ENCODE results near the gene NRL. TPM values are rescaled to one million over a fixed set of nuclear protein-coding genes. Genes with fewer than 3 reads are reported as not detected.

NRL gene
- total RNA-seq, 1 experiment from 2014 or later = 1.3 TPM

- no peak for TF ChIP-seq SMAD3 (CRISPR knock-in tag; IDR thresholded peaks at IDR 0.05; ENCODE audit: borderline replicate concordance)
- TF ChIP-seq ERG (CRISPR knock-in tag; IDR thresholded peaks at IDR 0.05) = no peak
- TF ChIP-seq, protein P1, sequence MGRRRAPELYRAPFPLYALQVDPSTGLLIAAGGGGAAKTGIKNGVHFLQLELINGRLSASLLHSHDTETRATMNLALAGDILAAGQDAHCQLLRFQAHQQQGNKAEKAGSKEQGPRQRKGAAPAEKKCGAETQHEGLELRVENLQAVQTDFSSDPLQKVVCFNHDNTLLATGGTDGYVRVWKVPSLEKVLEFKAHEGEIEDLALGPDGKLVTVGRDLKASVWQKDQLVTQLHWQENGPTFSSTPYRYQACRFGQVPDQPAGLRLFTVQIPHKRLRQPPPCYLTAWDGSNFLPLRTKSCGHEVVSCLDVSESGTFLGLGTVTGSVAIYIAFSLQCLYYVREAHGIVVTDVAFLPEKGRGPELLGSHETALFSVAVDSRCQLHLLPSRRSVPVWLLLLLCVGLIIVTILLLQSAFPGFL (CRISPR knock-in tag; IDR thresholded peaks at IDR 0.05; ENCODE audit: borderline replicate concordance) = no peak
- TF ChIP-seq USF1 (CRISPR knock-in tag; IDR thresholded peaks at IDR 0.05) = no peak
- no peak for TF ChIP-seq SOX15 (CRISPR knock-in tag; IDR thresholded peaks at IDR 0.05)
- TF ChIP-seq GABPB1 (CRISPR knock-in tag; IDR thresholded peaks at IDR 0.05) = no peak
- no peak for TF ChIP-seq ETV6 (CRISPR knock-in tag; IDR thresholded peaks at IDR 0.05)
Observed at GRCh38 chr14:24052656-24053547, 61.8 kb downstream of the NRL start (continued).

DNA sequence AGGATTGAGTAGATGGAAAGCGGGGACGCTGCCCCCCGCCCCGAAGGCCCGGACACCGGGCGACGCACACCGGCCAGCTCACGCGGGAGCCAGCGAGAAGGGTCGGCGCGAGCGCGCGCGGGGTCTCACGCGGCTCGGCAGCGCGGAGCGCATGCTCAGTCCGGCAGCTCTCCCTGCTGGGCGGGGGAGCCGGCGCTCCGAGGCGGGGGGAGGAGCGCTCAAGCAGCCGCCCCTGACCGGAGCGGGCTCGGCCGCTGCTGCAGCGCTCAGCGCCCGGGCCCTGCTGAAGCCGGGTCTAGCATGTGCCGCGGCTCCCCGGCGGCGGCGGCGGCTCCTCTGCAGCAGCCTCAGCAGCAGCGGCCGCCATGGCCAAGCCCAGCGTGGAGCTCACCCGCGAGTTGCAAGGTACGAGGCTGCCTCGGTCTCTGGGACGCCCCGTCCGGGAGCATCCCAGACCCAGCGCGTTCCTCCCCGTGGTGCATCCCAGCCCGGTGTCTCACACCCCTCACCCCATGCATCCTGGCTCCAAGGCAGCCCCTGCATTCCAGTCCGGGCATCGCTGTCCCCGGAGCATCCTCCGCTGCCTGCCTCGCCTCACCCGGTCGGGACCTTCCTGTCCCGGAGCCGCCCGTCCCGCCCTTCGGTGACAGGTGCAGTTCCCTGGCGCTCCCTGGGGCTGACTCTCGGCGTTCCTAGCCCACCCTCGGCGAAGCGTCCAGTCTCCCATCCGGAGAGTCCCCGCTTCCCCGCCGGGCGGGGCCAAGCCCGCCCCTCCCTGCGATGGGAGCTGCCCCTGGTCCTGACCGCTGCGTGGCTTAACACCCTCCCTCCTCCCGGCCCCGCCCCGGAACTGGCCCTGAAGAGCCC, 62.7 kb downstream of the NRL start, which contains the start of gene CARMIL3:
CARMIL3 (plus strand) TSS at position 221 of the 867 bp plus-strand sequence; CDS start at position 366, 145 bp downstream.
- ATAC-seq (peak; percentile 81), DNase-seq (ENCODE audit: low spot score) (peak; percentile 85)
- peaks cover 18% of the 10 kb centered on the region for H3K4me1 Mint-ChIP-seq
- peaks cover 3% of the 10 kb centered on the region for H3K27me3 Mint-ChIP-seq (ENCODE audit: low read depth)
- H3K36me3 Mint-ChIP-seq = no peaks in the 10 kb centered on the region
- H3K4me3 Mint-ChIP-seq = peak within 1 kb of the TSS; percentile 76
- CTCF ChIA-PET = interaction anchor here (0.8 to 4.3 kb wide), 15 partner anchors 14 to 420 kb away, joined by 3 to 25 read pairs (median 7); partner anchors contain the start of genes DCAF11, DHRS4L2, IRF9 and NRL
- no peaks in the 10 kb centered on the region for H3K9me3 Mint-ChIP-seq
- H3K27ac Mint-ChIP-seq = peak within 1 kb of the TSS; percentile 58
- POLR2A ChIA-PET = interaction anchor here (0.5 to 2.4 kb wide), 12 partner anchors 9 to 961 kb away, joined by 3 to 17 read pairs (median 4); partner anchors contain the start of genes CHMP4A, DCAF11, EMC9 and NRL
- TF ChIP-seq ZNF396 (CRISPR knock-in tag; IDR thresholded peaks at IDR 0.05; ENCODE audit: borderline replicate concordance) (no peak), CBFB (CRISPR knock-in tag; IDR thresholded peaks at IDR 0.05; ENCODE audit: low read depth) (no peak), EMX1 (CRISPR knock-in tag; IDR thresholded peaks at IDR 0.05) (no peak), JUN (CRISPR knock-in tag; IDR thresholded peaks at IDR 0.05) (peak; percentile 71; the same call in 1 of the 2 replicates), NR3C1 (CRISPR knock-in tag; conservative IDR thresholded peaks at IDR 0.05; ENCODE audit: low read depth) (no peak)
- TF ChIP-seq, protein P2, sequence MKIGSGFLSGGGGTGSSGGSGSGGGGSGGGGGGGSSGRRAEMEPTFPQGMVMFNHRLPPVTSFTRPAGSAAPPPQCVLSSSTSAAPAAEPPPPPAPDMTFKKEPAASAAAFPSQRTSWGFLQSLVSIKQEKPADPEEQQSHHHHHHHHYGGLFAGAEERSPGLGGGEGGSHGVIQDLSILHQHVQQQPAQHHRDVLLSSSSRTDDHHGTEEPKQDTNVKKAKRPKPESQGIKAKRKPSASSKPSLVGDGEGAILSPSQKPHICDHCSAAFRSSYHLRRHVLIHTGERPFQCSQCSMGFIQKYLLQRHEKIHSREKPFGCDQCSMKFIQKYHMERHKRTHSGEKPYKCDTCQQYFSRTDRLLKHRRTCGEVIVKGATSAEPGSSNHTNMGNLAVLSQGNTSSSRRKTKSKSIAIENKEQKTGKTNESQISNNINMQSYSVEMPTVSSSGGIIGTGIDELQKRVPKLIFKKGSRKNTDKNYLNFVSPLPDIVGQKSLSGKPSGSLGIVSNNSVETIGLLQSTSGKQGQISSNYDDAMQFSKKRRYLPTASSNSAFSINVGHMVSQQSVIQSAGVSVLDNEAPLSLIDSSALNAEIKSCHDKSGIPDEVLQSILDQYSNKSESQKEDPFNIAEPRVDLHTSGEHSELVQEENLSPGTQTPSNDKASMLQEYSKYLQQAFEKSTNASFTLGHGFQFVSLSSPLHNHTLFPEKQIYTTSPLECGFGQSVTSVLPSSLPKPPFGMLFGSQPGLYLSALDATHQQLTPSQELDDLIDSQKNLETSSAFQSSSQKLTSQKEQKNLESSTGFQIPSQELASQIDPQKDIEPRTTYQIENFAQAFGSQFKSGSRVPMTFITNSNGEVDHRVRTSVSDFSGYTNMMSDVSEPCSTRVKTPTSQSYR (CRISPR knock-in tag; IDR thresholded peaks at IDR 0.05) = 0 out of 2 replicates have a peak, but pooled peaks have one; percentile 43
- TF ChIP-seq, protein P3, sequence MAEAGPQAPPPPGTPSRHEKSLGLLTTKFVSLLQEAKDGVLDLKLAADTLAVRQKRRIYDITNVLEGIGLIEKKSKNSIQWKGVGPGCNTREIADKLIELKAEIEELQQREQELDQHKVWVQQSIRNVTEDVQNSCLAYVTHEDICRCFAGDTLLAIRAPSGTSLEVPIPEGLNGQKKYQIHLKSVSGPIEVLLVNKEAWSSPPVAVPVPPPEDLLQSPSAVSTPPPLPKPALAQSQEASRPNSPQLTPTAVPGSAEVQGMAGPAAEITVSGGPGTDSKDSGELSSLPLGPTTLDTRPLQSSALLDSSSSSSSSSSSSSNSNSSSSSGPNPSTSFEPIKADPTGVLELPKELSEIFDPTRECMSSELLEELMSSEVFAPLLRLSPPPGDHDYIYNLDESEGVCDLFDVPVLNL (CRISPR knock-in tag; IDR thresholded peaks at IDR 0.05; ENCODE audit: borderline replicate concordance, low read depth) = peak; percentile 74; the same call in 1 of the 2 replicates
- TF ChIP-seq, protein P4, sequence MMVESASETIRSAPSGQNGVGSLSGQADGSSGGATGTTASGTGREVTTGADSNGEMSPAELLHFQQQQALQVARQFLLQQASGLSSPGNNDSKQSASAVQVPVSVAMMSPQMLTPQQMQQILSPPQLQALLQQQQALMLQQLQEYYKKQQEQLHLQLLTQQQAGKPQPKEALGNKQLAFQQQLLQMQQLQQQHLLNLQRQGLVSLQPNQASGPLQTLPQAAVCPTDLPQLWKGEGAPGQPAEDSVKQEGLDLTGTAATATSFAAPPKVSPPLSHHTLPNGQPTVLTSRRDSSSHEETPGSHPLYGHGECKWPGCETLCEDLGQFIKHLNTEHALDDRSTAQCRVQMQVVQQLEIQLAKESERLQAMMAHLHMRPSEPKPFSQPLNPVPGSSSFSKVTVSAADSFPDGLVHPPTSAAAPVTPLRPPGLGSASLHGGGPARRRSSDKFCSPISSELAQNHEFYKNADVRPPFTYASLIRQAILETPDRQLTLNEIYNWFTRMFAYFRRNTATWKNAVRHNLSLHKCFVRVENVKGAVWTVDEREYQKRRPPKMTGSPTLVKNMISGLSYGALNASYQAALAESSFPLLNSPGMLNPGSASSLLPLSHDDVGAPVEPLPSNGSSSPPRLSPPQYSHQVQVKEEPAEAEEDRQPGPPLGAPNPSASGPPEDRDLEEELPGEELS (CRISPR knock-in tag; IDR thresholded peaks at IDR 0.05) = peak; percentile 72
- TF ChIP-seq, protein P5, sequence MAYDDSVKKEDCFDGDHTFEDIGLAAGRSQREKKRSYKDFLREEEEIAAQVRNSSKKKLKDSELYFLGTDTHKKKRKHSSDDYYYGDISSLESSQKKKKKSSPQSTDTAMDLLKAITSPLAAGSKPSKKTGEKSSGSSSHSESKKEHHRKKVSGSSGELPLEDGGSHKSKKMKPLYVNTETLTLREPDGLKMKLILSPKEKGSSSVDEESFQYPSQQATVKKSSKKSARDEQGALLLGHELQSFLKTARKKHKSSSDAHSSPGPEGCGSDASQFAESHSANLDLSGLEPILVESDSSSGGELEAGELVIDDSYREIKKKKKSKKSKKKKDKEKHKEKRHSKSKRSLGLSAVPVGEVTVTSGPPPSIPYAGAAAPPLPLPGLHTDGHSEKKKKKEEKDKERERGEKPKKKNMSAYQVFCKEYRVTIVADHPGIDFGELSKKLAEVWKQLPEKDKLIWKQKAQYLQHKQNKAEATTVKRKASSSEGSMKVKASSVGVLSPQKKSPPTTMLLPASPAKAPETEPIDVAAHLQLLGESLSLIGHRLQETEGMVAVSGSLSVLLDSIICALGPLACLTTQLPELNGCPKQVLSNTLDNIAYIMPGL (CRISPR knock-in tag; IDR thresholded peaks at IDR 0.05) = peak; percentile 37; the same call in 1 of the 2 replicates
